ENCODE data around the gene RAB11FIP4. TPM values are rescaled to one million over a fixed set of nuclear protein-coding genes. Genes with fewer than 3 reads are reported as not detected.
"Not testable (repeated sequence)": the region's sequence is repeated elsewhere in the genome, so short reads cannot be mapped to it uniquely, and the experiment has no call there.

Gene RAB11FIP4
- polyA plus RNA-seq, 1 of the 3 experiments (the other 2 are of a cell fraction): 9.4 TPM

DNA sequence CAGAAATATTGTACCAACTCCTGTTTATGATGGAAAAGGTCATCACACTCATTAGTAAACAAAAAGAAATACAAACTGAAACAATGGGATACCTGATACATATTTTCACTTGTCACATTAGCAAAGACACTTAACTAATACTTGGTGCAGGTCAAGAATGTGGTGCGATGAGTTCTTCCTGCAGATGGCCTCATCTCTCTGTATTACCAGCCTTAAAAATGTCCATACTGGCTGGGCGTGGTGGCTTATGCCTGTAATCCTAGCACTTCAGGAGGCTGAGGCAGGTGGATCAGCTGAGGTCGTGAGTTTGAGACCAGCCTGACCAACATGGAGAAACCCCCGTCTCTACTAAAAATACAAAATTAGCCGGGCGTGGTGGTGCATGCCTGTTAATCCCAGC lies 8.0 kb upstream of the RAB11FIP4 start:
- POLR2A ChIA-PET; DNase-seq; H3K9me3 ChIP-seq; H3K27me3 ChIP-seq (ENCODE audit: insufficient read depth); H3K4me3 ChIP-seq (ENCODE audit: low read depth in 2 of 2, low read length in 1 of 2); H3K4me1 ChIP-seq (ENCODE audit: control insufficient read depth in 1 of 2, insufficient read depth in 2 of 2, low read depth in 1 of 2, low read length in 1 of 2); H3K4me2 ChIP-seq; H3K79me2 ChIP-seq (ENCODE audit: insufficient read depth); H3K9ac ChIP-seq; H3K9me2 ChIP-seq; H4K20me1 ChIP-seq (ENCODE audit: insufficient read depth); H2AFZ ChIP-seq (ENCODE audit: low read depth); H3K27ac ChIP-seq (ENCODE audit: low read depth in 2 of 2, low read length in 1 of 2): not testable (repeated sequence)
- CTCF ChIA-PET: interaction anchor here (0.8 to 2.8 kb wide), 5 partner anchors 11 to 459 kb away, joined by 3 to 8 read pairs (median 4); no protein-coding TSS in a partner anchor
- TF ChIP-seq, protein P1, sequence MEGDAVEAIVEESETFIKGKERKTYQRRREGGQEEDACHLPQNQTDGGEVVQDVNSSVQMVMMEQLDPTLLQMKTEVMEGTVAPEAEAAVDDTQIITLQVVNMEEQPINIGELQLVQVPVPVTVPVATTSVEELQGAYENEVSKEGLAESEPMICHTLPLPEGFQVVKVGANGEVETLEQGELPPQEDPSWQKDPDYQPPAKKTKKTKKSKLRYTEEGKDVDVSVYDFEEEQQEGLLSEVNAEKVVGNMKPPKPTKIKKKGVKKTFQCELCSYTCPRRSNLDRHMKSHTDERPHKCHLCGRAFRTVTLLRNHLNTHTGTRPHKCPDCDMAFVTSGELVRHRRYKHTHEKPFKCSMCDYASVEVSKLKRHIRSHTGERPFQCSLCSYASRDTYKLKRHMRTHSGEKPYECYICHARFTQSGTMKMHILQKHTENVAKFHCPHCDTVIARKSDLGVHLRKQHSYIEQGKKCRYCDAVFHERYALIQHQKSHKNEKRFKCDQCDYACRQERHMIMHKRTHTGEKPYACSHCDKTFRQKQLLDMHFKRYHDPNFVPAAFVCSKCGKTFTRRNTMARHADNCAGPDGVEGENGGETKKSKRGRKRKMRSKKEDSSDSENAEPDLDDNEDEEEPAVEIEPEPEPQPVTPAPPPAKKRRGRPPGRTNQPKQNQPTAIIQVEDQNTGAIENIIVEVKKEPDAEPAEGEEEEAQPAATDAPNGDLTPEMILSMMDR (IDR thresholded peaks at IDR 0.05): peak; percentile 10; the same call in 1 of the 2 replicates
- Histone ChIP-seq H3F3A (replicated peaks; ENCODE audit: insufficient read depth) (peaks cover 13% of the 10 kb centered on the region), H3K36me3 (replicated peaks in 1 of 2; ENCODE audit: control insufficient read depth in 1 of 2, insufficient read depth in 2 of 2, low read length in 1 of 2) (peaks cover 19 to 20% of the 10 kb centered on the region in 2 experiments)
- WGBS (ENCODE audit: low lambda C conversion rate): 96% methylated on average over 6 of the region's 6 CpGs

DNA sequence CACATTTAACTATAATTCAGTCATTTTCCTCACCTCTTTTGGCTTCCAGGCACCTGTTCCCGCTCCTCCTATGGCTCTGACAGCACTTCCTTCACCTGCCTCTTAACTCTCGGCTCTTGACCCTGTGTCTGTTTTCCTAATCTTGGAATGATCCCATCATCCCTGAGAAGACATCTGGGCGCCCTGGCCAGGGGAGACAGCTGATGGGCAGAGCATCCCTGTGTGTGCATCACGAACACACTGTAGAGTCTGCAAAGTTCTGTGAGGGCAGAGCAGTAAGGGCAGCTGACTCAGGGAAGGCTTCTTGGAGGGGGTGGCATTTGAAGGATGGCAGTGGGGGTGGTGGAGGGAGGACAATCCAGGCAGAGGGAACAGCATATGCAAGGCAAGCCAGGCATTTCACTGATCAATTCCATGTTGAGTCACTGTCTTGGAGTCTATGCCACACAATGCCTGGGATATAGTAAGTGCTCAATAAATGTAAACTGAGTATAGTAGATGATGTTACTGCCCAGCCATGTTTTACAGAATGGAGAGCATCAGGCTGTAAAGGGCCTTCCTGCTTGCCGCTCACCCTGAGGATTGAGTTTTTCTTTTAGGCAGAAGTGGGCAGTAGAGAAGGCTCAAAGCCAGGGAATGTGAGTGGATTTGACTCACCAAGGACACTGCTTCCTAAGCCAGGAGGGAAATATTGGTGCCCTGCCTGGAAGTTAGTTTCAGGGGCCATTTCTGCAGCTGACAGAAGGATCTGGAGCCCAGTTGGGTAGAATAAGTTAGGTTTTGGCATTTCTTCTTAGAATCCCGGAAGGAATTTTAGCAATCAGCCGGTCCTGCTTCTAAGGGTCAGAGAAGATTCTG lies 5.8 kb upstream of the RAB11FIP4 start:
- Histone ChIP-seq H3K9ac (no peak overlapping the region), H3K4me2 (no peak overlapping the region), H3K4me3 (ENCODE audit: low read depth in 2 of 2, low read length in 1 of 2) (no peak overlapping the region), H2AFZ (ENCODE audit: low read depth) (no peak overlapping the region), H3K36me3 (replicated peaks in 1 of 2; ENCODE audit: control insufficient read depth in 1 of 2, insufficient read depth in 2 of 2, low read length in 1 of 2) (peaks cover 7 to 11% of the 10 kb centered on the region in 2 experiments), H3K79me2 (ENCODE audit: insufficient read depth) (no peaks in the 10 kb centered on the region), H3K9me2 (no peaks in the 10 kb centered on the region), H3K27ac (ENCODE audit: low read depth in 2 of 2, low read length in 1 of 2) (no peak overlapping the region), H3K9me3 (no peaks in the 10 kb centered on the region), H3K4me1 (ENCODE audit: control insufficient read depth in 1 of 2, insufficient read depth in 2 of 2, low read depth in 1 of 2, low read length in 1 of 2) (peaks cover 0 to 8% of the 10 kb centered on the region in 2 experiments; a peak in 1 of 4 replicates), H3F3A (replicated peaks; ENCODE audit: insufficient read depth) (peaks cover 13% of the 10 kb centered on the region), H3K27me3 (ENCODE audit: insufficient read depth) (no peaks in the 10 kb centered on the region), H4K20me1 (ENCODE audit: insufficient read depth) (no peaks in the 10 kb centered on the region)
- WGBS (ENCODE audit: low lambda C conversion rate): 93% methylated on average over 7 of the region's 7 CpGs
- TF ChIP-seq FOXM1 (IDR thresholded peaks at IDR 0.05; ENCODE audit: low read depth): no peak
- TF ChIP-seq, protein P2, sequence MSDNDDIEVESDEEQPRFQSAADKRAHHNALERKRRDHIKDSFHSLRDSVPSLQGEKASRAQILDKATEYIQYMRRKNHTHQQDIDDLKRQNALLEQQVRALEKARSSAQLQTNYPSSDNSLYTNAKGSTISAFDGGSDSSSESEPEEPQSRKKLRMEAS (IDR thresholded peaks at IDR 0.05; ENCODE audit: low read depth): no peak
- TF ChIP-seq GATA2 (CRISPR knock-in tag; IDR thresholded peaks at IDR 0.05): no peak
- TF ChIP-seq, protein P3, sequence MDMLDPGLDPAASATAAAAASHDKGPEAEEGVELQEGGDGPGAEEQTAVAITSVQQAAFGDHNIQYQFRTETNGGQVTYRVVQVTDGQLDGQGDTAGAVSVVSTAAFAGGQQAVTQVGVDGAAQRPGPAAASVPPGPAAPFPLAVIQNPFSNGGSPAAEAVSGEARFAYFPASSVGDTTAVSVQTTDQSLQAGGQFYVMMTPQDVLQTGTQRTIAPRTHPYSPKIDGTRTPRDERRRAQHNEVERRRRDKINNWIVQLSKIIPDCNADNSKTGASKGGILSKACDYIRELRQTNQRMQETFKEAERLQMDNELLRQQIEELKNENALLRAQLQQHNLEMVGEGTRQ (IDR thresholded peaks at IDR 0.05; ENCODE audit: borderline replicate concordance, low read depth, low read length): no peak
- TF ChIP-seq RCOR1 (IDR thresholded peaks at IDR 0.05; ENCODE audit: low read length): no peak
- TF ChIP-seq CHD2 (IDR thresholded peaks at IDR 0.05; ENCODE audit: low read length, partially characterized antibody): no peak
- TF ChIP-seq FOXJ3 (CRISPR knock-in tag; IDR thresholded peaks at IDR 0.05): no peak
- no peak for TF ChIP-seq SMC3 (IDR thresholded peaks at IDR 0.05; ENCODE audit: low read depth, low read length)
- no peak for TF ChIP-seq YY1 (IDR thresholded peaks at IDR 0.05; ENCODE audit: low read depth)
- no peak for TF ChIP-seq POLR2AphosphoS5 (IDR thresholded peaks at IDR 0.05; ENCODE audit: low read depth, low read length)
- TF ChIP-seq MXI1 (IDR thresholded peaks at IDR 0.05; ENCODE audit: low read depth, low read length): no peak
- TF ChIP-seq TAF1 (IDR thresholded peaks at IDR 0.05; ENCODE audit: borderline replicate concordance, low read depth, low read length): no peak
- TF ChIP-seq, protein P4, sequence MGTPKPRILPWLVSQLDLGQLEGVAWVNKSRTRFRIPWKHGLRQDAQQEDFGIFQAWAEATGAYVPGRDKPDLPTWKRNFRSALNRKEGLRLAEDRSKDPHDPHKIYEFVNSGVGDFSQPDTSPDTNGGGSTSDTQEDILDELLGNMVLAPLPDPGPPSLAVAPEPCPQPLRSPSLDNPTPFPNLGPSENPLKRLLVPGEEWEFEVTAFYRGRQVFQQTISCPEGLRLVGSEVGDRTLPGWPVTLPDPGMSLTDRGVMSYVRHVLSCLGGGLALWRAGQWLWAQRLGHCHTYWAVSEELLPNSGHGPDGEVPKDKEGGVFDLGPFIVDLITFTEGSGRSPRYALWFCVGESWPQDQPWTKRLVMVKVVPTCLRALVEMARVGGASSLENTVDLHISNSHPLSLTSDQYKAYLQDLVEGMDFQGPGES (IDR thresholded peaks at IDR 0.05; ENCODE audit: low read depth, low read length): no peak
- no peak for TF ChIP-seq FOSL2 (IDR thresholded peaks at IDR 0.05; ENCODE audit: borderline replicate concordance, low read depth)
- ChIA-PET CTCF (interaction anchor here (0.7 to 6.7 kb wide), 5 partner anchors 13 to 170 kb away, joined by 3 to 127 read pairs (median 3); no protein-coding TSS in a partner anchor), POLR2A (no interaction called here)
- no peak for DNase-seq
